Right lobe of liver (tissue), 4 donors: ENCODE measurements around the gene GDPD4.

Experiments
- CTCF ChIP-seq, 4 donors: fragments of 200-600 bp in 3 of 4; fragments of 450-650 bp in 1 of 4; IDR thresholded peaks; one replicate each; pipeline versions ENCODE4 v1.5.1 to v1.8.0; 2016 to 2022; ENCODE audit warnings: antibody characterized with exemption in 4 of 4, mild to moderate bottlenecking in 2 of 4
- POLR2A ChIP-seq: fragments of 450-650 bp; IDR thresholded peaks from one replicate; pipeline ENCODE4 v1.6.1; 2017; ENCODE audit warnings: antibody characterized with exemption, mild to moderate bottlenecking
- donor health status: DM: no; HTN: no; CAD: no.
- donor health status: DM: no; HTN: no; CAD: no.
- donor health status: DM: no; HTN: yes; CAD: no.

DNA sequence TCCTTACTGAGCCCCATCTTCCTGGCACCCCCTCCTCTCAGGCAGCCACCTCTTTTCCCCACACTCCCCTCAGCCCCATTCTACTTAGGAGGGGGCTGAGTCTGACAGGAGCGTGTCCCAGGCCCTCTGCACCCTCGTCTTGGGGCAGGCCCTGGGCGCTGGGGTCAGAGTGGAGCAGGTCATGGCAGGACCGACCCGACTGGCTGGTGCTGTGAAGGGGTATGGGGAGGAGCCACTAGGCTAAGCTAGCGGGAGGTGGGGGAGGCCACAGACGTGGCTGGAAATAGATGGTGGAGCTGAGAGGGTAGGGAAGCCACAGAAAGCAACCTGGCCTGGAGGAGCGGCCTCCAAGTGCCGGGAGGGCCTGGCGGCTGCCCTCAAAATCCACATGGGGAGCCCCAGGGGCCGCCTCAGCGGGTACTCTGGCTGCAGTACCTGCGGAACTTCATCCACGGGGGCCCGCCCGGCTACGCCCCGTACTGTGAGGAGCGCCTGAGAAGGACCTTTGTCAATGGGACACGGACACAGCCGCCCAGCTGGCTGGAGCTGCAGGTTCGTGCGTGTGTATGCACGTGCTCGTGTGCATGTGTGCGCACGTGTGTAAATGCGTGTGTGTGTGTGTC lies 111.8 kb downstream of the GDPD4 start:
- no peak for TF ChIP-seq CTCF (IDR thresholded peaks at IDR 0.05)
- TF ChIP-seq POLR2A, result no peak
